GM12891 (cell line): ENCODE measurements around the gene PRRG3.

ENCODE experiments used
- DNase-seq: peaks from one replicate; pipeline ENCODE4 v3.0.0; 2011; ENCODE audit warnings: low spot score; ENCODE audit not compliant: insufficient read length
- FAIRE-seq: peaks from 2 replicates; lab custom pipeline; 2011; peaks lifted over from hg19 to GRCh38; lab: Jason Lieb, UNC
- PAX5 ChIP-seq: IDR thresholded peaks from 2 replicates; pipeline ENCODE4 v1.6.1; 2011; ENCODE audit warnings: low read length, moderate library complexity, mild to moderate bottlenecking; ENCODE audit not compliant: insufficient read depth, severe bottlenecking
- POLR2A ChIP-seq: IDR thresholded peaks from 2 replicates; pipeline ENCODE4 v1.6.1; 2011; ENCODE audit warnings: low read depth, low read length, control low read depth
- POLR2AphosphoS5 ChIP-seq: IDR thresholded peaks from 2 replicates; pipeline ENCODE4 v1.6.1; 2011; ENCODE audit warnings: low read depth, low read length, control low read depth
- POU2F2 ChIP-seq: IDR thresholded peaks from 2 replicates; pipeline ENCODE4 v1.6.1; 2011; ENCODE audit warnings: low read depth, mild to moderate bottlenecking, control low read depth, low read length, moderate library complexity
- SPI1 ChIP-seq: IDR thresholded peaks from 2 replicates; pipeline ENCODE4 v1.6.1; 2011; ENCODE audit warnings: low read depth, low read length, control low read depth
- TAF1 ChIP-seq: IDR thresholded peaks from 2 replicates; pipeline ENCODE4 v1.6.1; 2011; ENCODE audit warnings: low read depth, low read length, control low read depth

Gene PRRG3

DNA sequence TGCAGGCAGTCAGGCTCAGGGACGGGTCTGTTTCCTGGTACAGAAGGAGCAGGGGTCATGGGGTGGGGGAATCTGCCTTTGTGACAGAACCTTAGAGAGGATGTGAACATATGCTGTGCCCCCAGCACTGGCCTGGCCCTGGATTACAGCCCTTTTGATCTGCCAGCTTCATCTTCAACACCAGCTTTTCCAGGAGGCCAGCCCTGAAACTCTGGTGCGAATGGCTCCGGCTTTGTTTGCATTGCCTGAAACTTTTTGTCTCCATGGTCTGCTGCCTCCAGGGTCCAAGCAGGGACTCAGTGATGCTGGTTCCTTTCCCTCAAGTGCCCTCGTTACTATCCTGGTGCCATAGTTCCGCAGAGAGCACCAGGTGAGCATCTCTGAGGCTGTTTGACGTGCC is 41.4 kb downstream of the PRRG3 start:
- DNase-seq: no peak
- FAIRE-seq: no peak
- TF ChIP-seq SPI1 (no peak), POU2F2 (no peak), POLR2AphosphoS5 (no peak), PAX5 (no peak), TAF1 (no peak), POLR2A (no peak)

DNA sequence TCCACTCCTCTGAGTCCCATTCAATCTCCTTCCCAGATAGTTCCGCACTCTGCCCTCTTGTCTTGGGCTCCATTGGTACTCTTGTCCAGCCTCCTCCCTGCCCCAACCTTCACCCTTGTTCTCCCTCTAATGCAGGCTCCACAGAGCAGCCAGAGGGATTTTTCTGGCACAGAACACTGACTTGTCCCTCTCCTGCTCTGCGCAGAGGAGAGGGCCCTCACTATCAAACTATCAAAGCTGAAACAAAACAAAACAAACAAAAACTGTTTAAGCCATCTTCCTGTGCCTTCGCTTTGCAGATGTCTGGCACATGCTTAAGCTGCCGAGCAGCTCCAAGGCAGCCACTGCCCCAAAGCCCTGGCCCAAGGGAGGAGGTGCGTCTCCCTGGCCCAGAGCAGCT is 42.2 kb downstream of the PRRG3 start:
- no peak for DNase-seq
- FAIRE-seq: no peak
- TF ChIP-seq PAX5: no peak

DNA sequence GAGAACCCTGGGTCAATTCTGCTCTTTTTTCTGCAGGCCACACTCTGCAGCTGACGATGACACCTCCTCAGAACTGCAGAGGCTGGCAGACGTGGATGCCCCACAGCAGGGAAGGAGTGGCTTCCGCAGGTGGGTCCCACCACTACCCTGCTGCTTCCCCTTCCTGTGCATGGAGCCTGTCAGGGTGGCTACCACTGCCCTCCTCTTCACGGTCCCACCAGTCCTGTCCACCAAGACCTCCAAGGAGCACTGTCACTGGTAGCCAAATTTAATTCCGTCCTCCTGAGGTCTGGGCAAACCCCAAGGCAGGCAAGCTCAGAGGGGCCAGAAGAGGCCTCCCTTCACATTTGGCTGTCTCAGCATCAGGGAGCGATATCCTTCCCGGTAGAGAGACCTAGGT is 43.5 kb downstream of the PRRG3 start:
- no peak for DNase-seq
- no peak for FAIRE-seq
- TF ChIP-seq TAF1: no peak
- no peak for TF ChIP-seq PAX5
- TF ChIP-seq POLR2A: no peak
- TF ChIP-seq SPI1: no peak
- TF ChIP-seq POLR2AphosphoS5: no peak
- TF ChIP-seq POU2F2: no peak

DNA sequence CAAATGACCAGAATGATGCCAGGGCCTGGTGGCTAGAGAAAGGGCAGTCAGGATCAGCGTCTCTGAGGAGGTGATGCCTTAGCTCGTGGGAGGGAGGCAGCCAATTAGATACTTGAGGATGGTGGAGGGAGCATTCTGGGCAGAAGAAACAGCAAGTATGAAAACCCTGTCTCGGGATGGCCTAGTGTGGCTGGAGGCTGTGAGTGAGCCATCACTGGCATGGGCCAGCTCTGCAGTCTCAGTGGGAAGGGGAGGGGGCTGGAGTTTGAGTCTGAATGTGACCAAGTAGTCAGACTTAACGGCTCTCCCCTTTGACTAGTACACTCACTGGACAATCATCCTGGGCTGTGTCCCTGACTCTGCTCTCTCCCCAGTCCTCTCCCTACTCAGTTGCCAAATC is 46.3 kb downstream of the PRRG3 start:
- DNase-seq (no peak), FAIRE-seq (no peak)
- TF ChIP-seq POLR2AphosphoS5: no peak
- TF ChIP-seq SPI1: no peak
- TF ChIP-seq POU2F2: no peak
- no peak for TF ChIP-seq POLR2A
- TF ChIP-seq PAX5: no peak
- TF ChIP-seq TAF1: no peak

DNA sequence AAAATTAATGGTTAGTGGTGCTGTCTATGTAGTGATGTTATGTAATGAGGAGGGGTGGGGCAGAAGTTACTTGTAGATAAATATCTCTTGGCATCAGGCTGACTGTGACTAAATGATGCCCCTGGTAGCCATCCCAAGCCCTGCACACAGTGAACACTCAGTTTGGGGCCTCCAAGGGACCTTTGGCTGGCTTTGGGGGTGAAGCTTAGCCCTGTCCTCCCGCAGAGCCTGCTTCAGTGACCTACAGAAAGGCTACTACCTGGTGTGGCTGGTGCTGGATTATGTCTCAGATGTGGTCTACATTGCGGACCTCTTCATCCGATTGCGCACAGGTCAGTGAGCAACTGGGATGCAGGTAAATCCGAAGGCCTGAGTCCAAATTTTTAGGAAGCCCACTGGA is 47.1 kb downstream of the PRRG3 start:
- TF ChIP-seq POU2F2 (no peak), TAF1 (no peak), SPI1 (no peak), POLR2A (no peak), PAX5 (no peak), POLR2AphosphoS5 (no peak)
- no peak for DNase-seq
- FAIRE-seq: no peak

DNA sequence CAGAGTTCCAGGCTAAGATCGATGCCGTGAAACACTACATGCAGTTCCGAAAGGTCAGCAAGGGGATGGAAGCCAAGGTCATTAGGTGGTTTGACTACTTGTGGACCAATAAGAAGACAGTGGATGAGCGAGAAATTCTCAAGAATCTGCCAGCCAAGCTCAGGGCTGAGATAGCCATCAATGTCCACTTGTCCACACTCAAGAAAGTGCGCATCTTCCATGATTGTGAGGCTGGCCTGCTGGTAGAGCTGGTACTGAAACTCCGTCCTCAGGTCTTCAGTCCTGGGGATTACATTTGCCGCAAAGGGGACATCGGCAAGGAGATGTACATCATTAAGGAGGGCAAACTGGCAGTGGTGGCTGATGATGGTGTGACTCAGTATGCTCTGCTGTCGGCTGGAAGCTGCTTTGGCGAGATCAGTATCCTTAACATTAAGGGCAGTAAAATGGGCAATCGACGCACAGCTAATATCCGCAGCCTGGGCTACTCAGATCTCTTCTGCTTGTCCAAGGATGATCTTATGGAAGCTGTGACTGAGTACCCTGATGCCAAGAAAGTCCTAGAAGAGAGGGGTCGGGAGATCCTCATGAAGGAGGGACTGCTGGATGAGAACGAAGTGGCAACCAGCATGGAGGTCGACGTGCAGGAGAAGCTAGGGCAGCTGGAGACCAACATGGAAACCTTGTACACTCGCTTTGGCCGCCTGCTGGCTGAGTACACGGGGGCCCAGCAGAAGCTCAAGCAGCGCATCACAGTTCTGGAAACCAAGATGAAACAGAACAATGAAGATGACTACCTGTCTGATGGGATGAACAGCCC is 48.6 kb downstream of the PRRG3 start:
- FAIRE-seq: no peak
- TF ChIP-seq POLR2AphosphoS5: no peak
- no peak for TF ChIP-seq PAX5
- TF ChIP-seq POLR2A: no peak
- TF ChIP-seq POU2F2: no peak
- TF ChIP-seq SPI1: no peak
- no peak for TF ChIP-seq TAF1
- no peak for DNase-seq

DNA sequence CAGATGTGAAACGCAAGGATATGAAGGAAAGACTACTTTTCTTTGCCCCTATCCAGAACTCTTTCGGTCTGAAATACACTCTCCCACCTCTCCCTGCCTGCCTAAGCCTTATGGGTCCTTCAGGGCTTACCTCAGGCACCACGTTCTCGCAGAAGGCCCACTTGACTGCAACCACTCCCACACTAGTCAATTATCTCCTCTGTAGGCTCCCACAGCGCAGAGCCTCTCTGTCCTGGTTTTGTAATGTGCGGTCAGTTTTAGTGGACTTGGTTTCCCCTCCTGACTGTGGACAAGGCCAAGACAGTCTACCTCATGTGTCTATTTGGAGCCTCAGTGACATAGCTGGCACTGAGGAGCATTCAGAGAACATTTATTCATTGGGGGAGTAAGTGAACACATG is 50.4 kb downstream of the PRRG3 start:
- TF ChIP-seq POLR2A (no peak), TAF1 (no peak), POLR2AphosphoS5 (no peak), PAX5 (no peak), POU2F2 (no peak)
- DNase-seq (no peak), FAIRE-seq (no peak)

DNA sequence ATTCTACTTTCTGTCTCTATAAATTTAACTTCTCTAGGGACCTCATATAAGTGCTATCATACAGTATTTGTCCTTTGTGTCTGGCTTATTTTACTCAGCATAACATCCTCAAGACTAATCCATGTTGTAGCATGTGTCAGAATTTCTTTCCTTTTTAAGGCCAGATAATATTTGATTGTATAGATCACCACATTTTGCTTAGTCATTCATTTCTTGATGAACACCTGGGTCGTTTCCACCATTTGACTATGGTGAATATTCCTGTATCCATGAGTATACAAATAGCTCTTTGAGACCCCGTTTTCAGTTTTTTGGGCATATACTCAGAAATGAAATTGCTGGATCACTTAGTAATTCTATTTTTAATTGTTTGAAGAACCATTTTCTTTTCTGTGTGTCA is 51.2 kb downstream of the PRRG3 start:
- no peak for DNase-seq
- no peak for FAIRE-seq
- TF ChIP-seq POU2F2: no peak
- TF ChIP-seq SPI1: no peak
- TF ChIP-seq POLR2A: no peak
- no peak for TF ChIP-seq POLR2AphosphoS5
- TF ChIP-seq TAF1: no peak

DNA sequence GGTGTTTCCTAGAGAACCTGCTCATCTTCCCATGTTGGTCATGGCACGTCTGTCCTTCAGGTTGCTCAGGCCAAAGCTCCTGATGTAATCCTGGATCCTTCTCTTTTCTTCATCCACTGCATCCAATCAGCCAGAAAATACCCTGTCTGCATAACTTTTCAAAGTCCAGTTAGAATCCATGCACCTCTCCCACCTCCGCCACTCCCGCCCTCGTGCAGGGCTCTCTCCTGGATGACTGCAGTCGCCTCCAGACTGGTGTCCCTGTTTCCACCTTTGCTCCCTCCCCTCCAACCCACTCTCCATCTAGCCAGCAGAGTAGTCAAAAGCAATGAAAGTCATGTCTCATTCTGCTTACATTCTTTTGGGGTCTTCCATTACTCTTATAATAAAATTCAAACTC is 55.3 kb downstream of the PRRG3 start:
- FAIRE-seq: no peak
- no peak for DNase-seq
- no peak for TF ChIP-seq POLR2A

DNA sequence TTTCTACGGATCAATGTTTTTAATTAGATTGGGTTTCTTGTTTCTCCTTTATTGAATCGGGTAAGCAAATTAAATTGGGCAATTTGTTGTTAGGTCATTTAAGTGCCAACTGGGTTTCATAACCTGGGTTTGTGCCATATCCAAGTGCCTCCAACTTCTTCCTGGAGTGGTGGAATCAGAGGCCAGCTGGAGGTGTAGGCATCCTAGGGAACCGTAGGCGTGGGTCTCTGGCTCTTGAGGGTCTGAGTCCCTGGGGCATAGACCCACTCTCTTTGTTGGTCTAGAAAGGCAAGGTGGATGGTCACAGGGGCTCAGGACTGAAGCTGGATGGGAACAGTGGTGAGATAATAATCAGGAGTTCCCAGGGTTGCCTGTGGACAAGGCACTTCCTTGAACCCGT is 57.6 kb downstream of the PRRG3 start:
- no peak for FAIRE-seq

More for the DNA sequence above, 57.6 kb downstream of the PRRG3 start:
- no peak for TF ChIP-seq POLR2A
- no peak for TF ChIP-seq POU2F2
- TF ChIP-seq PAX5: no peak
- TF ChIP-seq POLR2AphosphoS5: no peak
- no peak for TF ChIP-seq TAF1
- no peak for TF ChIP-seq SPI1
- no peak for DNase-seq
